ENCODE results near the gene GRB14.
A peak's percentile ranks its signal among the peaks of the same experiment; 100 is the strongest.

The GRB14 gene

GRCh38 chr2:164599954-164600589 lies 21.2 kb downstream of the GRB14 start:
- ATAC-seq (ENCODE audit: insufficient read depth, low read depth), result peak; percentile 85
- TF ChIP-seq EZH2 (IDR thresholded peaks at IDR 0.05; ENCODE audit: borderline replicate concordance, low read depth, low read length, severe bottlenecking) (no peak), CTCF (IDR thresholded peaks at IDR 0.05; ENCODE audit: borderline replicate concordance, extremely low read depth, low read length, poor library complexity, severe bottlenecking) (peak; percentile 81)
- no peak overlapping the region for H3K27ac ChIP-seq (ENCODE audit: low read length)
- H2AFZ ChIP-seq (ENCODE audit: low read depth, low read length), result no peak overlapping the region
- H4K20me1 ChIP-seq (ENCODE audit: insufficient read depth, low read length), result no peaks in the 10 kb centered on the region
- no peaks in the 10 kb centered on the region for H3K9me3 ChIP-seq (ENCODE audit: insufficient read depth, low read length, severe bottlenecking)
- H3K27me3 ChIP-seq (ENCODE audit: insufficient read depth, low read length, poor library complexity), result no peaks in the 10 kb centered on the region
- no peaks in the 10 kb centered on the region for H3K79me2 ChIP-seq (ENCODE audit: insufficient read depth, low read length)
- no peak overlapping the region for H3K4me2 ChIP-seq (ENCODE audit: insufficient read depth, low read length)
- H3K4me1 ChIP-seq (ENCODE audit: insufficient read depth, low read length), result no peaks in the 10 kb centered on the region
- H3K4me3 ChIP-seq (ENCODE audit: low read depth in 1 of 2, low read length in 2 of 2), result no peak overlapping the region
- no peak overlapping the region for H3K9ac ChIP-seq (ENCODE audit: low read depth, low read length)
- DNase-seq, result peak; percentile 37
- H3K36me3 ChIP-seq (ENCODE audit: insufficient read depth, low read length), result no peaks in the 10 kb centered on the region

GRCh38 chr2:164597983-164598382 lies 23.3 kb downstream of the GRB14 start:
- Histone ChIP-seq H3K27ac (ENCODE audit: low read length) (no peak overlapping the region), H3K9me3 (ENCODE audit: insufficient read depth, low read length, severe bottlenecking) (no peaks in the 10 kb centered on the region), H3K79me2 (ENCODE audit: insufficient read depth, low read length) (no peaks in the 10 kb centered on the region), H3K4me2 (ENCODE audit: insufficient read depth, low read length) (no peak overlapping the region), H3K27me3 (ENCODE audit: insufficient read depth, low read length, poor library complexity) (no peaks in the 10 kb centered on the region), H3K4me3 (ENCODE audit: low read depth in 1 of 2, low read length in 2 of 2) (no peak overlapping the region), H3K36me3 (ENCODE audit: insufficient read depth, low read length) (no peaks in the 10 kb centered on the region), H2AFZ (ENCODE audit: low read depth, low read length) (no peak overlapping the region), H3K4me1 (ENCODE audit: insufficient read depth, low read length) (no peaks in the 10 kb centered on the region), H3K9ac (ENCODE audit: low read depth, low read length) (no peak overlapping the region), H4K20me1 (ENCODE audit: insufficient read depth, low read length) (no peaks in the 10 kb centered on the region)
- DNase-seq (no peak), ATAC-seq (ENCODE audit: insufficient read depth, low read depth) (no peak)
- no peak for TF ChIP-seq EZH2 (IDR thresholded peaks at IDR 0.05; ENCODE audit: borderline replicate concordance, low read depth, low read length, severe bottlenecking)
- no peak for TF ChIP-seq CTCF (IDR thresholded peaks at IDR 0.05; ENCODE audit: borderline replicate concordance, extremely low read depth, low read length, poor library complexity, severe bottlenecking)

GRCh38 chr2:164595031-164595430 lies 26.3 kb downstream of the GRB14 start:
- no peak for ATAC-seq (ENCODE audit: insufficient read depth, low read depth)
- H3K9ac ChIP-seq (ENCODE audit: low read depth, low read length), result no peak overlapping the region

More at GRCh38 chr2:164595031-164595430, 26.3 kb downstream of the GRB14 start:
- Histone ChIP-seq H2AFZ (ENCODE audit: low read depth, low read length) (no peak overlapping the region), H3K79me2 (ENCODE audit: insufficient read depth, low read length) (no peaks in the 10 kb centered on the region), H3K4me2 (ENCODE audit: insufficient read depth, low read length) (no peak overlapping the region), H3K27ac (ENCODE audit: low read length) (no peak overlapping the region), H3K36me3 (ENCODE audit: insufficient read depth, low read length) (no peaks in the 10 kb centered on the region), H3K4me3 (ENCODE audit: low read depth in 1 of 2, low read length in 2 of 2) (no peak overlapping the region), H3K4me1 (ENCODE audit: insufficient read depth, low read length) (no peaks in the 10 kb centered on the region), H3K27me3 (ENCODE audit: insufficient read depth, low read length, poor library complexity) (no peaks in the 10 kb centered on the region), H4K20me1 (ENCODE audit: insufficient read depth, low read length) (no peaks in the 10 kb centered on the region), H3K9me3 (ENCODE audit: insufficient read depth, low read length, severe bottlenecking) (no peaks in the 10 kb centered on the region)
- TF ChIP-seq CTCF (IDR thresholded peaks at IDR 0.05; ENCODE audit: borderline replicate concordance, extremely low read depth, low read length, poor library complexity, severe bottlenecking) (no peak), EZH2 (IDR thresholded peaks at IDR 0.05; ENCODE audit: borderline replicate concordance, low read depth, low read length, severe bottlenecking) (no peak)
- DNase-seq, result no peak

Data from DND-41 (cell line).